NCI-H2227 (cell line): Measurements from ENCODE around the gene PRDM15.

Experiments
- DNase-seq: peaks from one replicate; lab custom pipeline; 2025; ENCODE audit not compliant: unreplicated experiment; lab: John Stamatoyannopoulos, UW

Gene PRDM15

DNA sequence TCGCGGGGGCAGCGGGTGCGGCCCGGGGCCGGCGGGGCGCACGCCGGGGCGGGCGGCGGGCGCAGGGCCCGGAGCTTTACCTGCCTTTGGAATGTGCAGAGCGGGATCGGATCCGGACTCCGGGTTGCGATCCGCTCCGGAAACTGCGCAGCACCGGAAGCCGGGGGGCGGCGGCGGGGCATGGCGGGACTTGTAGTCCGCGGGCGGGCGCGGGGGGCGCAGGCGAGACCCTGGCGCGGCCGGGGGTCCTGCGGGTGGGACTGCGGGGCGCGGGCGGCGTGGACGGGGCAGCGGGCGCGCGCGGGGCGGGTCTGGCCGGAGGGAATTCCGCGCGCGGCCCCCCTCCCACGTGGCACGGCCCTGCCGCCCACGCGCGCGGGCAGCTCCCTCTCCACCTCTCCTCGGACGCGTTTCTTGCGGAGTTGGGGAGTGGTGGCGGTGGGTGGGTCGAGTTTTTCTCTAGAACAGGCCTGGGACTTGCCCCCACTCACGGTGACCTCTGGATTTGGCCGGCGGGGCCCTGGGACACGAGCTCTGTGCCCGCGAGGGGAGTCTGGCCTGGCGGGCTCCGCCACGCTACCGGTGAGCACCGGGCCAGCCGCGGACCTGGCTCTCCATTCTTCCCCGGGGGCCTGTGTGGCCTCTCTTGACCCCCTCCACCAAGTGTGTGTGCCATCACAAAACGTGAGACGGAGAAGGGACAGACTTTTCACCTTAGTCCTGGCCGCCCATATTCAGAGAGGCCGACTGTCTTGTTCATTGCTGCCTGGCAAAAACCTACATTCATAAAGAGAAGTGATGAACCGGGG lies at the start of gene PRDM15:
PRDM15 (minus strand) TSS at position 155 of the 809 bp plus-strand sequence. CDS start 18,981 bp downstream, outside the sequence.
- DNase-seq, result peak; percentile 89

DNA sequence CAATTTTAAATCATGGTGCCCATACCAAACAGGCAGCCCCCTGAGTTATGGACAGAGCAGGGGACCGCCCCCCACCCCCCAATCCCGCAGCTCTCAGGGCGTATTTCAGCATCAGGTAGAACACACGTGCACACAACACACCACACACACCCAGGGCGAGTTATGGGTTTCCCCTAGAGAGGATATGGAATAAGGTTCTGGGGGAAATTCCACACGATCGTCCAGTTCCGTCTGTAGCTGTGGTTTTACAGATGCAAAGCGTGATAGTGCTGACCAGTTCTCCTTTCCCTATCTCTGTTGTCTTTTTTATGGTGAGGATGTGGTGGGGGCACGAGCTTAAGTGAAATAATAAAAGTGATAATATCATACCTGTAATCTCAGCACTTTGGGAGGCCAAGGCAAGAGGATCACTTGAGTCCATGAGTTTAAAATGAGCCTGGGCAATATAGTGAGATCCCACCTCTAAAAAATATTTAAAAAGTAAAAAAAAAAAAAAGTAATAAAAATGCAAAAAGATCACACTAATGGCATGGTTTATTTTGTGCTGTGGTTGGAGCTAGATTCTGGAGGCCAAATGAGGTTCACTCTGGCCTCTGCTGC lies 49.6 kb upstream of the PRDM15 start:
- no peak for DNase-seq

DNA sequence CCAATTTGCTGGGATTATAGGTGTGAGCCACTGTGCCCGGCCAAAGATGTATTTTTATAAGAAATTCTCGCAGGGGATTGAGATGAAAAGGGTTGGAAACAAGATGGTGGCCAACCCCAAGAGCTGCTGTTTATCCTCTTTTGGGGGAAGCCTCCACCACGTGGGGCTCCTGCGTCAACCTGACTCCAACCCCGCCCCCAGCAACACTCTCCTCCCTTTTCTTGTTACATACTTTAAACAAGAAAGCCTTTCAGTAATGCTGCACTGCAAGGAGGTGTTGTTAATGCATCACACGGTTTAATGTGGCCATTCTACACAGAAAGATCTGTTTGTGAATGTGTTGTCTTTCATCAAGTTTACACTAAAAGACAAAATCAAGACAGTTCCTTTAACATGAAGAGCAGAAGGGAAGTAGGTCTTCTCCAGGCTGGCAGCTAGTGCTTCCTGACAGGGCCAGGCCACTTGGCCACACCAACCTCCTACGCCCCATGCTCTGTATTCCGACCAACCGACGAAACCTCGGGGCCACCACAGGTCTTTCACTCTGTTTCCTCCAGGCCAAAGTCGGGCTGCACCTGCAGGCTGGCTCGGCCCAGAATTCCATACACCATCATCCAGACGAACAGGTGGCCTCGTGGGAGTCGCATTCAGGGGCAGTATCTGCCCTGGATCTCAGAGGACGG lies 48.7 kb upstream of the PRDM15 start:
- no peak for DNase-seq

DNA sequence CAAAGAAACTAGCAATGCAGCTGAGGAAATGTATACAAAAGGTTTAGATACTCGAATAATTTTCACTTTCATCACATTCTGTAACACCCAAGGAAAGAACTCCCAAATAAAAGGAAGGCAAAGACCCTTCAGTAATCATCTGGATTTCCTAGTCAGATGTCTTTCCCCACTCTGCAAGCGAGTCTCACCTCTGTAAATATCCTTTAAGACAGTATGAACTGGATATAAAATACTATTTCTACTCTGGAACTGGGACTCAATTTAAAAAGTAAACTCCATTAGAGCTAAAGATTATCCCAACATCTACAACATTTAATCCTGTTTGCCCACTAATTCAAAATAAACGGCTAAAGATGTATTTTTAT lies 47.6 kb upstream of the PRDM15 start:
- DNase-seq, result no peak

GRCh38 chr21:41926117-41926806 lies 47.1 kb upstream of the PRDM15 start:
- peak; percentile 46 for DNase-seq

GRCh38 chr21:41925767-41926116 lies 46.6 kb upstream of the PRDM15 start:
- DNase-seq, result peak; percentile 10

GRCh38 chr21:41924368-41924754 lies 45.2 kb upstream of the PRDM15 start:
- DNase-seq, result no peak

DNA sequence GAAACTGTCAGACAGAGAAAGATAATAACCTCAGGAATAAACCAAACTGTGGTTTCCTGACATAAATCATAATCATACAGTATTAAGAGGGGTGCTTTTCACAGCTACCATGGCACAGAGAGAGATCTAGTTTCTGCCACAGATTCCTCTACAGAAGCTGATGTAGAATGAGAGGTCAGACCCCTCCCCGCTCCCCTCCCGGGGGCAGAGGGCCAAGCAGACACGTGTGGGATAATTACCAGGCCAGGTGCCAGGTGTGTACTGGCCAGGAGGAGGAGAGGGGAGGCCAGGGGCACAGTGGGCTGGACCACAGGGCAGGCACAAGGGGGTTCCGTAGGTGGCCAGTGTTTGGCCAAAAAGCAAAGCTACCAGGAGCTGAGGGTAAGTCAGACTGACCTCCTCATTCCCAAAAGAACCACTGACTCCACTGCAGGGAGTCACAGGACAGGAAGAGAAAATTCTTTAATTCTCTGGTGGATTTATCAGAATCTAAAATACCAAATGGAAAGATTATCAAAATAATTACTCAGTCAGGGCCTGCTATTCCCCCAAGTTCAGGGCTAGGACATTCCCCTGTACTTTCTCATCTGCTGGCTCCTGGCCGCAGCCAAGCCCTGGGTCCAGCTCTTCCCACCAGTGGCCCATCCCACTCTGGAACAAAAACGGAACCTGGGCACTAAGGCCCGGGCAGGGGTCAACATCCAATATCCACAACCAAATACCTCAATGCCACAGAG lies 44.7 kb upstream of the PRDM15 start:
- no peak for DNase-seq

DNA sequence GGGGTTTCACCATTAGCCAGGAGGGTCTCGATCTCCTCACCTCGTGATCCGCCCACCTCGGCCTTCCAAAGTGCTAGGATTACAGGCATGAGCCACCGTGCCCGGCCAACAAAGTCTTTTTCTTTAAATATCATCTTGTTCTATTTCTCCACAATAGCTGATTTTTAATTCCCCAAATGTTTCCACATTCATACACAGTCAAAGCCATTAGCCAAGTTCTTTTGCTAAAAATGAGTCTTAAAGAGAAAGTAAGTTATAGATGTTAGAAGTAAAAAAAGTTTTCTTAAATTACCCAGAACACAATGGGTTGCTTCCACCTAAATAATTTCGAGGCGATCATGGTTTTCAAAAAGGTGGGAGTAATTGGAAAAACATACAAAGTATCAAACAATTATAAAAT lies 44.0 kb upstream of the PRDM15 start:
- DNase-seq, result no peak

GRCh38 chr21:41921021-41921420 lies 41.9 kb upstream of the PRDM15 start:
- DNase-seq, result no peak

DNA sequence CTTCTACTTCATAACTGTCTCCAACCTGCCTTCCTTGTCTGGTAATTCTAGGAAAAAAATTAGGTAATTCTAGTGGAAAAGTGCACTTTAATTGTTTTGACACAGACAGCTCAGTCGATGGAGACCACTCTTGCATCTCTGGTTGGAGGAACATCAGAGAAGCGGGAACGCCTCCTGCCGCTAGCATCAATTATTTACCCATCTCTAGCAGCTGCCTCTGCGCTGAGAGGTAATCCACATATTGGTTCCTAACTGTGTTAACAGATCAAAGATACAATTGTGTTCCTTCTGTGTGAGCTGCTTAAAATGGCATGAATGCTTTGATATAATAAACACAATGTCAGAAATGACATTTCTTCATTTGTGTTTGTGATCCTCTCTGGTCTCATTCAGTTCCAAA lies 41.3 kb upstream of the PRDM15 start:
- peak; percentile 65 for DNase-seq

- DNase-seq, result no peak
Measured at GRCh38 chr21:41919666-41920398, 40.7 kb upstream of the PRDM15 start.

GRCh38 chr21:41918561-41919358 lies 39.6 kb upstream of the PRDM15 start:
- DNase-seq, result no peak

DNA sequence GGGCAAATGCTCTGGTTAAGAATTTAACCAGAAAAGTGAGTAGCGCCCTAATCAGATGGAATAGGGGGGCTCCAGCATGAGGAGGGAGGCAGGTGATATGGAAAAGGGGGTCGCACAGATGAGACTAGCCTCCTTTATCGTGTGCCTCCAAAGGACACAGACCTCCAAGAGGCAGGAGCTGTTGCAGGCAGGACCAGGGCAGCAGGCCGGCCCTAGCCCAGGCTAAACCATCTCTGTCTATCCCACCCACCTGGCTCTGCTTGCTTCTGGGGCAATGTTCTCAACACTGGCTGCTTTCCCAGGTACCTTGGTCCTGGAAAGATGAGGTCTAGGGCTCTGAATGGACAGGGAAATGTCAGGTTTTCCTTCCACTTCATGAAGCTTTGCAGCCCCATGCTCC lies 38.4 kb upstream of the PRDM15 start:
- DNase-seq, result no peak

GRCh38 chr21:41916888-41917433 lies 37.8 kb upstream of the PRDM15 start:
- no peak for DNase-seq

GRCh38 chr21:41914965-41915364 lies 35.8 kb upstream of the PRDM15 start:
- DNase-seq, result no peak

GRCh38 chr21:41914358-41914757 lies 35.2 kb upstream of the PRDM15 start:
- DNase-seq, result no peak

DNA sequence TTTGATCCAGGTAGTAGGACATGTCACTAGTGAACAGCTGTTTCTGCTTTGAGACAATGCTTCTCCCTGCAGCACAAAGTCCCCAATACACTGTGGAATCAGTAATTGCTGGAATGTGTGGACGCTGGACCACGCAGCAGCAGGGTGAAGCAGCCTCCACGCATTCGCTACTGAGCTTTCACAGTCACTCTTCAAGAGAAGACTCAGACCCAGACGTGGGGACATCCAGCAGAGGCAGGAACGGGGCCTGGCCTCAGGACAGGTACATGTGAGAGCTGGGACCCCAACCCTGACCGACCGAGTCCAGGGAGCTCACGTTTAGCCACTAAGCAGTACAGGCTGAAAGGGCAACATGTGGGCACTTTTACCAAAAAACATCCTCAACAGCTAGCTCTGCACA lies 34.1 kb upstream of the PRDM15 start:
- no peak for DNase-seq

DNA sequence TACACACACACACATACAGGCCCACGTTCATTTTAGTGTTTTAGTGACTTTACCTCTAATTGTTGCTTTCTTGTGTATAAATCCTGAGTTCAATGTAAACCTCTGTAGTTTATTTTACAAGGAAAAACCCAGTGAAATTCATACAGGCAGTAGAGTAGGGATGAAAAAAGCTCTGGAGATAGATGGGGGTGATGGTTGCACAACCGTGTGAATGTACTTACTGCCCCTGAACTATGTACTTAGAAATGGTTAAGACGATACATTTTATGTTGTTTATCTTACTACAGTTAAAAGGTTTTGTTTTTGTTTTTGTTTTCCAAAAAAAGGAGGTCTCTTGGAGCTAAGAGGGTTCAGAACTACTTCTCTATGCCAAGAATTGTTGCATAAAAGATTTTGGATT lies 29.7 kb upstream of the PRDM15 start:
- DNase-seq, result no peak
